Measurements from ENCODE around the gene LIME1. TPM values are rescaled to one million over a fixed set of nuclear protein-coding genes. Genes with fewer than 3 reads are reported as not detected.

LIME1 gene
- total RNA-seq, 1 donor from 2014 or later = 0.47 TPM

DNA sequence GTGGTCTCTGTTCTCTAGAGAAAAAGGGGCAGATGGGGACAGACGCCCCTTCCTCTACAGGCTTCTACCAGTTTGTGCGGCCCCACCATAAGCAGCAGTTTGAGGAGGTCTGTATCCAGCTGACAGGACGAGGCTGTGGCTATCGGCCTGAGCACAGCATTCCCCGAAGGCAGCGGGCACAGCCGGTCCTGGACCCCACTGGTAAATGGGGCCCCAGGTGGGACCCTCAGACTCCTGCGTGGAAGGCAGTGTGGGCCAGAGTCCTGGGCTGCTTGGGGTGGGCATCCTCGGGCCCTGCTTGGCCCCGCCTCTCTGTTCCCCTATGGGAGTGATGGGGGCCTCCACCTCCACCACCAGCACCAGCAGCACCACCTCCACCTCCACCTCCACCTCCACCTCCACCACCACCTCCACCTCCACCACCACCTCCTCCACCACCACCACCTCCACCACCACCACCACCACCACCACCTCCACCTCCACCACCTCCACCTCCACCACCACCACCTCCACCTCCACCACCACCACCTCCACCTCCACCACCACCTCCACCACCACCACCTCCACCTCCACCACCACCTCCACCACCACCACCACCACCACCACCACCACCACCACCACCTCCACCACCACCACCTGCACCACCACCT lies 43.3 kb upstream of the LIME1 start:
- no peak overlapping the region for H3K4me2 ChIP-seq
- H3F3A ChIP-seq (ENCODE audit: low read depth) = peaks cover 7% of the 10 kb centered on the region
- no peaks in the 10 kb centered on the region for H3K79me2 ChIP-seq (ENCODE audit: low read depth)
- no peak for DNase-seq (ENCODE audit: low spot score)
- no peak overlapping the region for H2AFZ ChIP-seq (replicated peaks)
- H3K9me3 ChIP-seq (ENCODE audit: low read depth) = no peaks in the 10 kb centered on the region
- no peak overlapping the region for H3K9ac ChIP-seq
- Mint-ChIP-seq H3K36me3 (peaks cover 5% of the 10 kb centered on the region), H3K27ac (no peak overlapping the region), H3K27me3 (ENCODE audit: insufficient read depth, low read depth) (peaks cover 15% of the 10 kb centered on the region), H3K9me3 (peaks cover 4% of the 10 kb centered on the region), H3K4me3 (no peak overlapping the region), H3K4me1 (no peaks in the 10 kb centered on the region)
- TF ChIP-seq EZH2 (IDR thresholded peaks at IDR 0.05) = no peak
- TF ChIP-seq CTCF (IDR thresholded peaks at IDR 0.05) = no peak
- TF ChIP-seq EZH2phosphoT487 (IDR thresholded peaks at IDR 0.05) = no peak
- no peaks in the 10 kb centered on the region for H4K20me1 ChIP-seq (ENCODE audit: low read depth)
- peaks cover 10% of the 10 kb centered on the region for H3K4me1 ChIP-seq
- no peak overlapping the region for H3K4me3 ChIP-seq
- no peak overlapping the region for H3K27ac ChIP-seq
- no peaks in the 10 kb centered on the region for H3K36me3 ChIP-seq
- H3K27me3 ChIP-seq = no peaks in the 10 kb centered on the region

DNA sequence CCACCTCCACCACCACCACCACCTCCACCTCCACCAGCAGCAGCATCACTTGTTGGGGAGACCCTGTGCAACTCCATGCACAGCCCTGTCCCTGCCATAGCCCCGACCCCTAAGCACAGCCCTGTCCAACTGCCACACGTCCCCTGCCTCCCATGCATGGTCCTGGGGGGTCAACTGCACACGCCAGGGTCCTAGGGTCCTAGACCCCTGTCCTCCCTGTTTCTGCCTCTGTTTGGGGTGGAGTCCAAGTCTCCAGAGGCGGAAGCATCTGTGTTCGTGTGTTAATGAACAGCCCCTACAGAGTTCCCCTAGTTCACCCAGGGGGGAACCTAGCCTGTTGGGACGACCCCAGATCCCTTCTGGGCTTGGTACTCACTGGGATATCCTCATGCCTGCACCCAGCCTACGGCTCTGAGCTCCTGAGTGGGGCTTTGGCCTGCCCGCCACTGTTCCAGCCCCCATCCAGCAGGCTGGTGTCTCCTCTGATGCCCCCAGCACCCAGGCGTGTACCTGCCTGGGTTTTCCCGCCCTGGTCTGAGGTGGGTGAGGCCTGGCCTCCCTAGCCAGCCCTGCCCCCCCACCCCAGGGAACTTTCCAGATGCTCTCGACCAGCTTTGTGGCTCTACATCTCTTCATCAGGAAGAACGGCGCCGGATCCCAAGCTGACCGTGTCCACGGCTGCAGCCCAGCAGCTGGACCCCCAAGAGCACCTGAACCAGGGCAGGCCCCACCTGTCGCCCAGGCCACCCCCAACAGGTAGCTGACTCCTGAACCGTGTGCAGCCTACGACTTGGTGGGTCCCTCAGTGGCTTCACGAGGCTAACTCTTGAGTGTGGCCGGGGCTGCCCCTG lies 42.5 kb upstream of the LIME1 start:
- Mint-ChIP-seq H3K27me3 (ENCODE audit: insufficient read depth, low read depth) (peaks cover 15% of the 10 kb centered on the region), H3K36me3 (peaks cover 5% of the 10 kb centered on the region), H3K4me3 (peak overlapping the region; percentile 58), H3K27ac (no peak overlapping the region), H3K4me1 (no peaks in the 10 kb centered on the region), H3K9me3 (peaks cover 4% of the 10 kb centered on the region)
- no peaks in the 10 kb centered on the region for H3K36me3 ChIP-seq
- DNase-seq (ENCODE audit: low spot score) = no peak
- H3K4me2 ChIP-seq = no peak overlapping the region
- peaks cover 10% of the 10 kb centered on the region for H3K4me1 ChIP-seq
- no peak overlapping the region for H3K4me3 ChIP-seq
- peaks cover 7% of the 10 kb centered on the region for H3F3A ChIP-seq (ENCODE audit: low read depth)
- H3K27ac ChIP-seq = no peak overlapping the region
- no peaks in the 10 kb centered on the region for H3K9me3 ChIP-seq (ENCODE audit: low read depth)
- no peaks in the 10 kb centered on the region for H4K20me1 ChIP-seq (ENCODE audit: low read depth)
- H3K27me3 ChIP-seq = no peaks in the 10 kb centered on the region
- H3K79me2 ChIP-seq (ENCODE audit: low read depth) = no peaks in the 10 kb centered on the region
- TF ChIP-seq CTCF (IDR thresholded peaks at IDR 0.05) = no peak
- TF ChIP-seq EZH2 (IDR thresholded peaks at IDR 0.05) = no peak
- no peak for TF ChIP-seq EZH2phosphoT487 (IDR thresholded peaks at IDR 0.05)
- no peak overlapping the region for H3K9ac ChIP-seq
- no peak overlapping the region for H2AFZ ChIP-seq (replicated peaks)

DNA sequence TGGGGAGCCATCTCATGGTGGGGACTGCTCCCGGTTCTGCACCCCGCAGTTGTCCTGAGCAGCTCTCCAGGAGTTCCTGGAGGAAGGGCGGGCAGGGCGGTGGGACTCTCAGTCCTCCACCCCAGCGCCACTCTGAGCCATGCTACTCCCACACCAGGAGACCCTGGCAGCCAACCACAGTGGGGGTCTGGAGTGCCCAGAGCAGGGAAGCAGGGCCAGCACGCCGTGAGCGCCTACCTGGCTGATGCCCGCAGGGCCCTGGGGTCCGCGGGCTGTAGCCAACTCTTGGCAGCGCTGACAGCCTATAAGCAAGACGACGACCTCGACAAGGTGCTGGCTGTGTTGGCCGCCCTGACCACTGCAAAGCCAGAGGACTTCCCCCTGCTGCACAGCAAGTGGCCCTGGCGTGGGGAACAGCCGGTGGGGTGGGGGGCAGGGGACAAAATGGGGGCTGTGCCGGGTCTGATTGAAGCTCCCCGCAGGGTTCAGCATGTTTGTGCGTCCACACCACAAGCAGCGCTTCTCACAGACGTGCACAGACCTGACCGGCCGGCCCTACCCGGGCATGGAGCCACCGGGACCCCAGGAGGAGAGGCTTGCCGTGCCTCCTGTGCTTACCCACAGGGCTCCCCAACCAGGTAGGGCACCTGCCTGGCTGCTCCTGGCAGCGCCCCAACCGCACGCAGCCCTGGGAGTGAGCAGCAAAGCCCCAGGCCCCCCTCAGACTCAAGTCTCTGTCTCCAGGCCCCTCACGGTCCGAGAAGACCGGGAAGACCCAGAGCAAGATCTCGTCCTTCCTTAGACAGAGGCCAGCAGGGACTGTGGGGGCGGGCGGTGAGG lies 41.7 kb upstream of the LIME1 start:
- H3K4me3 ChIP-seq = no peak overlapping the region
- TF ChIP-seq EZH2 (IDR thresholded peaks at IDR 0.05) = no peak
- H3K79me2 ChIP-seq (ENCODE audit: low read depth) = no peaks in the 10 kb centered on the region
- H3K36me3 ChIP-seq = no peaks in the 10 kb centered on the region
- no peak for DNase-seq (ENCODE audit: low spot score)
- H3K4me2 ChIP-seq = no peak overlapping the region
- H3K4me1 Mint-ChIP-seq = no peaks in the 10 kb centered on the region
- no peak overlapping the region for H3K4me3 Mint-ChIP-seq
- peaks cover 4% of the 10 kb centered on the region for H3K9me3 Mint-ChIP-seq
- H3F3A ChIP-seq (ENCODE audit: low read depth) = peaks cover 7% of the 10 kb centered on the region
- no peak overlapping the region for H3K27ac Mint-ChIP-seq
- H3K9me3 ChIP-seq (ENCODE audit: low read depth) = no peaks in the 10 kb centered on the region
- no peaks in the 10 kb centered on the region for H3K27me3 ChIP-seq
- H3K36me3 Mint-ChIP-seq = peaks cover 5% of the 10 kb centered on the region
- H4K20me1 ChIP-seq (ENCODE audit: low read depth) = no peaks in the 10 kb centered on the region
- H2AFZ ChIP-seq (replicated peaks) = no peak overlapping the region
- H3K4me1 ChIP-seq = peaks cover 10% of the 10 kb centered on the region
- H3K27ac ChIP-seq = no peak overlapping the region
- no peak overlapping the region for H3K9ac ChIP-seq
- H3K27me3 Mint-ChIP-seq (ENCODE audit: insufficient read depth, low read depth) = peaks cover 15% of the 10 kb centered on the region
